Peyer's patch (tissue), 4 donors: Measurements from ENCODE around the gene RAVER2. TPM values are rescaled to one million over a fixed set of nuclear protein-coding genes. Genes with fewer than 3 reads are reported as not detected.
"Not testable (repeated sequence)": the region's sequence is repeated elsewhere in the genome, so short reads cannot be mapped to it uniquely, and the experiment has no call there.

Source experiments
- DNase-seq, 3 donors: peaks; one replicate each; pipeline ENCODE4 v3.0.0-alpha.2; 2017 to 2019
- H3K27ac ChIP-seq, 4 donors: fragments of 200-600 bp; sonication (generic); one replicate each; pipeline ENCODE4 v1.5.1; 2016 to 2019
- H3K27me3 ChIP-seq, 2 donors: fragments of 200-600 bp; sonication (generic); one replicate each; pipeline ENCODE4 v1.5.1; 2019
- H3K36me3 ChIP-seq, 3 donors: fragments of 200-600 bp; sonication (generic); one replicate each; pipeline ENCODE4 v1.5.1; 2016 to 2019
- H3K4me1 ChIP-seq, 4 donors: fragments of 200-600 bp; sonication (generic); one replicate each; pipeline ENCODE4 v1.5.1; 2016 to 2019
- H3K4me3 ChIP-seq, 4 donors: fragments of 200-600 bp; sonication (generic); 1 replicate in 3 of 4; 2 replicates in 1 of 4; pipeline ENCODE4 v1.5.1; 2016 to 2019; ENCODE audit warnings: mild to moderate bottlenecking in 1 of 4
- H3K9me3 ChIP-seq, 4 donors: fragments of 200-600 bp; sonication (generic); one replicate each; pipeline ENCODE4 v1.5.1; 2016 to 2019; ENCODE audit warnings: mild to moderate bottlenecking in 1 of 4
- CTCF ChIP-seq, 6 experiments: fragments of 450-650 bp in 4 of 6; fragments of 200-600 bp in 2 of 6; sonication (generic) in 1 of 6; IDR thresholded peaks; one replicate each; pipeline ENCODE4 v1.5.1; 2017 to 2019; ENCODE audit warnings: antibody characterized with exemption in 6 of 6, mild to moderate bottlenecking in 3 of 6, moderate library complexity in 1 of 6
- POLR2A ChIP-seq, 2 donors: fragments of 450-650 bp; IDR thresholded peaks; one replicate each; pipeline ENCODE4 v1.5.1; 2017; ENCODE audit warnings: antibody characterized with exemption in 2 of 2, mild to moderate bottlenecking in 2 of 2, moderate library complexity in 2 of 2
- total RNA-seq, 4 donors: library from RNA; depleted of rRNA; stranded (reverse); fragments of >200 nt; gene quantifications; one replicate each; pipeline ENCODE4 v1.1.0, GENCODE V29; 2016

Gene RAVER2
- total RNA-seq, 4 donors from 2014 or later, result 26.4 to 51.5 (median 45.0) TPM

DNA sequence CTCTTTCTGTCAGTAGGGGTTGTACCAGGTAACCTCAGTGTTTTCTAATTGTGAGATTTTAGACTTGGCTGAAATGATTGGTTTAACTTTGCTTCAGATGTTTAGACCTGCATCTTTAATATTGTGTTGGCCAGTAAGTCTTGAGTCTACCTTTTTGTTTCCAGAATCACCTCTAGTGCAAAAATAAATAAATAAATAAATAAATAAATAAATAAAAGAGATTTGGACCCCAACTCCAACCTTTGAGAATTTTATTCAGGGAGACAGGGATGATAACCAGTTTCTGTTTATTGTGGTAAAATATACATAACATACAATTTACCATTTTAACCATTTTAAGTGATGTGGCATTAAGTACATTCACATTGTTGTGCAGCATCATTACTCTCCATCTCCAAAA is 64.4 kb downstream of the RAVER2 start:
- Histone ChIP-seq H3K4me1 (no peaks in the 10 kb centered on the region), H3K36me3 (peaks cover 0 to 3% (median 0%) of the 10 kb centered on the region in 3 donors), H3K27ac (no peak overlapping the region), H3K9me3 (no peaks in the 10 kb centered on the region), H3K27me3 (no peaks in the 10 kb centered on the region), H3K4me3 (no peak overlapping the region)
- TF ChIP-seq CTCF (IDR thresholded peaks at IDR 0.05), result no peak
- no peak for TF ChIP-seq POLR2A (IDR thresholded peaks at IDR 0.05)
- DNase-seq, result no peak

GRCh38 chr1:64810001-64810400 is 65.1 kb downstream of the RAVER2 start:
- H3K4me1 ChIP-seq, result no peaks in the 10 kb centered on the region
- no peak for TF ChIP-seq POLR2A (IDR thresholded peaks at IDR 0.05)
- no peak for TF ChIP-seq CTCF (IDR thresholded peaks at IDR 0.05)
- H3K9me3 ChIP-seq, result no peaks in the 10 kb centered on the region
- peaks cover 0 to 3% (median 0%) of the 10 kb centered on the region in 3 donors for H3K36me3 ChIP-seq
- H3K27ac ChIP-seq, result no peak overlapping the region
- no peak for DNase-seq
- H3K27me3 ChIP-seq, result no peaks in the 10 kb centered on the region
- H3K4me3 ChIP-seq, result no peak overlapping the region

GRCh38 chr1:64811131-64811530 is 66.3 kb downstream of the RAVER2 start:
- no peaks in the 10 kb centered on the region for H3K9me3 ChIP-seq
- no peak overlapping the region for H3K27ac ChIP-seq
- TF ChIP-seq POLR2A (IDR thresholded peaks at IDR 0.05) (no peak), CTCF (IDR thresholded peaks at IDR 0.05) (no peak)
- no peak for DNase-seq
- peaks cover 0 to 6% (median 0%) of the 10 kb centered on the region in 3 donors for H3K36me3 ChIP-seq
- no peaks in the 10 kb centered on the region for H3K27me3 ChIP-seq
- no peaks in the 10 kb centered on the region for H3K4me1 ChIP-seq
- no peak overlapping the region for H3K4me3 ChIP-seq

DNA sequence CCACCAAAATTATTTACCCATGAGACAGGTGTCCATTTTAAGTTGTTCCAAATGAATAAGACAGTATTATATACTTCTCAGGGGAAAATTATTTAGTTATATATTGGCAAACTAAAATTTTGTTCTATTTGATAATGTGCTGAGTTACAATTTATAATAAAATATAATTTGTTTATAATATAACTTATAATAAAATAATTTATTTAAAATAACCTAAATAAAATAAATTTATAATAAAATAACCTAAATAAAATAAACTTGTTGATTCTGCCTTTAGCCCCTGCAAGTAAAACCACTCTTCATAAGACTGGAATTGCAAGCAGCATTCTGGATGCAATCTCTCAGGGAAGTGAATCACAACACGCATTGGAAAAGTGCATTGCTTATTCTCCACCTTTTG is 69.6 kb downstream of the RAVER2 start:
- DNase-seq, result no peak
- Histone ChIP-seq H3K36me3 (peaks cover 0 to 14% (median 0%) of the 10 kb centered on the region in 3 donors), H3K9me3 (no peaks in the 10 kb centered on the region), H3K4me1 (no peaks in the 10 kb centered on the region), H3K27me3 (no peaks in the 10 kb centered on the region), H3K4me3 (no peak overlapping the region), H3K27ac (no peak overlapping the region)
- TF ChIP-seq POLR2A (IDR thresholded peaks at IDR 0.05) (no peak), CTCF (IDR thresholded peaks at IDR 0.05) (no peak)

DNA sequence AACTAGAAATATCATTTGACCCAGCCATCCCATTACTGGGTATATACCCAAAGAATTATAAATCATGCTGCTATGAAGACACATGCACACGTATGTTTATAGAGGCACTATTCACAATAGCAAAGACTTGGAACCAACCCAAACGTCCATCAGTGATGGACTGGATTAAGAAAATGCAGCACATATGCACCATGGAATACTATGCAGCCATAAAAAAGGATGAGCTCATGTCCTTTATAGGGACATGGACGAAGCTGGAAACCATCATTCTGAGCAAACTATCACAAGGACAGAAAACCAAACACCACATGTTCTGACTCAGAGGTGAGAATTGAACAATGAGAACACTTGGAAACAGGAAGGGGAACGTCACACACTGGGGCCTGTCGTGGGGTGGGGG is 72.5 kb downstream of the RAVER2 start:
- H3K27me3 ChIP-seq, DNase-seq, H3K9me3 ChIP-seq, H3K4me3 ChIP-seq, H3K27ac ChIP-seq, H3K4me1 ChIP-seq: not testable (repeated sequence)
- H3K36me3 ChIP-seq, result peaks cover 0 to 14% (median 0%) of the 10 kb centered on the region in 3 donors

DNA sequence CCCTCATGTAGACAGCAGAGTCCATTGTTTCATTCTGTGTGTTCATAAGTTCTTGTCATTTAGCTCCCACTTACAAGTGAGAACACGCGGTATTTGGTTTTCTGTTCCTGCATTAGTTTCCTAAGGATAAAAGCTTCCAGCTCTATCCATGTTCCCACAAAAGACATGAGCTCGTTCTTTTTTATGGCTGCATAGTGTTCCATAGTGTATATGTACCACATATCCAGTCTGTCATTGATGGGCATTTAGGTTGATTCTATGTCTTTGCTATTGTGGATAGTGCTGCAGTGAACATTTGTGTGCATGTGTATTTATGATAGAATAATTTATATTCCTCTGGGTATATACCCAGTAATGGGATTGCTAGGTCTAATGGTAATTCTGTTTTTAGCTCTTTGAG is 75.7 kb downstream of the RAVER2 start:
- not testable (repeated sequence) for H3K9me3 ChIP-seq, H3K4me3 ChIP-seq, DNase-seq, H3K27me3 ChIP-seq, H3K27ac ChIP-seq, H3K4me1 ChIP-seq
- peaks cover 0 to 10% (median 0%) of the 10 kb centered on the region in 3 donors for H3K36me3 ChIP-seq

DNA sequence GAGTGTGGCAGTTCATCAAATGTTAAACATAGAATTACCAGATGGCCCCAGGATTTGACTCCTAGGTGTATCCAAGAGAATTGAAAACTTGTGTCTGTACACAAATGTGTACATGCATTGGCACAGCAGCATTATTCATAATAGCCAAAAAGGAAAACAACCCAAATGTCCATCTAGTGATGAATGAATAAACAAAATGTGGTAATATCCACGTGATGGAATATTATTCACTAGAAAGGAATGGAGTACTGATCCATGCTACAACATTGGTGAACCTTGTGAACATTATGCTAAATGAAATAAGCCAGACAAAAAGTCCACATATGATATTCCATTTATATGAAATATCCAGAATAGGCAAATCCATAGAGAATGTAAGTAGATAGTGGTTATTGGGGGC is 77.7 kb downstream of the RAVER2 start:
- Histone ChIP-seq H3K27ac (no peak overlapping the region), H3K9me3 (no peaks in the 10 kb centered on the region), H3K27me3 (no peaks in the 10 kb centered on the region), H3K4me3 (no peak overlapping the region), H3K4me1 (no peaks in the 10 kb centered on the region), H3K36me3 (peaks cover 0 to 1% (median 0%) of the 10 kb centered on the region in 3 donors)
- DNase-seq, result no peak
- TF ChIP-seq CTCF (IDR thresholded peaks at IDR 0.05) (no peak), POLR2A (IDR thresholded peaks at IDR 0.05) (no peak)
